ENCODE measurements around the gene PCDHGB6.

PCDHGB6 gene

GRCh38 chr5:141388661-141389060, 19.2 kb upstream of the PCDHGB6 start:
- Histone ChIP-seq H3K4me3 (ENCODE audit: low read depth, low read length) (no peak overlapping the region), H3K4me1 (ENCODE audit: control insufficient read depth, insufficient read depth, low read length) (no peaks in the 10 kb centered on the region), H3K36me3 (ENCODE audit: control insufficient read depth in 2 of 2, insufficient read depth in 1 of 2, low read length in 2 of 2) (no peaks in the 10 kb centered on the region), H3K9me3 (ENCODE audit: control insufficient read depth, insufficient read depth, low read depth, low read length) (no peaks in the 10 kb centered on the region), H3K27ac (ENCODE audit: extremely low read depth, low read depth, low read length) (no peak overlapping the region)
- ChIA-PET POLR2A (no interaction called here), CTCF (interaction anchor here (0.6 to 1.4 kb wide), 2 partner anchors 30 to 113 kb away, joined by 3 to 4 read pairs; no protein-coding TSS in a partner anchor)
- TF ChIP-seq ZNF518A (tag by site-specific recombination; conservative IDR thresholded peaks at IDR 0.05; ENCODE audit: low read depth), result no peak
- TF ChIP-seq ZNF26 (tag by site-specific recombination; IDR thresholded peaks at IDR 0.05), result no peak
- TF ChIP-seq ZNF121 (tag by site-specific recombination; IDR thresholded peaks at IDR 0.05), result no peak
- TF ChIP-seq ZNF521 (tag by site-specific recombination; IDR thresholded peaks at IDR 0.05), result no peak
- no peak for TF ChIP-seq ZNF596 (tag by site-specific recombination; IDR thresholded peaks at IDR 0.05)
- TF ChIP-seq KLF9 (tag by site-specific recombination; IDR thresholded peaks at IDR 0.05; ENCODE audit: low read depth), result no peak
- TF ChIP-seq ZNF426 (tag by site-specific recombination; IDR thresholded peaks at IDR 0.05), result no peak
- TF ChIP-seq ZNF18 (tag by site-specific recombination; IDR thresholded peaks at IDR 0.05), result no peak
- TF ChIP-seq ZNF660 (tag by site-specific recombination; IDR thresholded peaks at IDR 0.05), result no peak
- no peak for TF ChIP-seq OSR2 (tag by site-specific recombination; IDR thresholded peaks at IDR 0.05)
- no peak for TF ChIP-seq ZNF157 (tag by site-specific recombination; IDR thresholded peaks at IDR 0.05)
- no peak for TF ChIP-seq GLI2 (tag by site-specific recombination; IDR thresholded peaks at IDR 0.05; ENCODE audit: borderline replicate concordance, low read depth)

GRCh38 chr5:141389153-141390042, 18.4 kb upstream of the PCDHGB6 start:
- no peaks in the 10 kb centered on the region for H3K36me3 ChIP-seq (ENCODE audit: control insufficient read depth in 2 of 2, insufficient read depth in 1 of 2, low read length in 2 of 2)
- ChIA-PET POLR2A (no interaction called here), CTCF (interaction anchor here (0.9 to 4.2 kb wide), 7 partner anchors 9 to 175 kb away, joined by 3 to 25 read pairs (median 4); partner anchors contain the start of genes PCDHGA1, PCDHGA10 and PCDHGB1)
- no peaks in the 10 kb centered on the region for H3K4me1 ChIP-seq (ENCODE audit: control insufficient read depth, insufficient read depth, low read length)
- H3K4me3 ChIP-seq (ENCODE audit: low read depth, low read length), result no peak overlapping the region
- no peak overlapping the region for H3K27ac ChIP-seq (ENCODE audit: extremely low read depth, low read depth, low read length)
- H3K9me3 ChIP-seq (ENCODE audit: control insufficient read depth, insufficient read depth, low read depth, low read length), result no peaks in the 10 kb centered on the region
- no peak for TF ChIP-seq MZF1 (tag by site-specific recombination; IDR thresholded peaks at IDR 0.05; ENCODE audit: borderline replicate concordance)
- TF ChIP-seq ZNF16 (tag by site-specific recombination; IDR thresholded peaks at IDR 0.05; ENCODE audit: low read depth), result no peak
- TF ChIP-seq AEBP2 (tag by site-specific recombination; IDR thresholded peaks at IDR 0.05; ENCODE audit: borderline replicate concordance), result no peak
- no peak for TF ChIP-seq PRDM2 (tag by site-specific recombination; IDR thresholded peaks at IDR 0.05; ENCODE audit: borderline replicate concordance)
- TF ChIP-seq ZFHX2 (tag by site-specific recombination; conservative IDR thresholded peaks at IDR 0.05), result no peak
